HG03064 (cell line): ENCODE measurements around the gene SPEF2.
"Not testable (repeated sequence)": the region's sequence is repeated elsewhere in the genome, so short reads cannot be mapped to it uniquely, and the experiment has no call there.

Experiments
- ATAC-seq: cut with Tn5 transposase; IDR thresholded peaks from one replicate; pipeline ENCODE4 v1.9.1; 2021; ENCODE audit warnings: low read depth; ENCODE audit not compliant: unreplicated experiment

The SPEF2 gene

GRCh38 chr5:35651002-35651756 is 33.5 kb downstream of the SPEF2 start:
- ATAC-seq, result no peak

- ATAC-seq, result no peak
These were observed 39.1 kb downstream of the SPEF2 start for GRCh38 chr5:35656721-35657120.

GRCh38 chr5:35657877-35658276 is 40.2 kb downstream of the SPEF2 start:
- ATAC-seq, result no peak

- no peak for ATAC-seq
These were observed 41.9 kb downstream of the SPEF2 start for GRCh38 chr5:35659556-35659955.

GRCh38 chr5:35660451-35660850 is 42.8 kb downstream of the SPEF2 start:
- no peak for ATAC-seq

GRCh38 chr5:35664584-35664983 is 46.9 kb downstream of the SPEF2 start:
- no peak for ATAC-seq

GRCh38 chr5:35665096-35665495 is 47.4 kb downstream of the SPEF2 start:
- no peak for ATAC-seq

GRCh38 chr5:35668319-35668718 is 50.7 kb downstream of the SPEF2 start:
- ATAC-seq, result no peak

- no peak for ATAC-seq
These were observed 51.1 kb downstream of the SPEF2 start for GRCh38 chr5:35668794-35669193.

- no peak for ATAC-seq
These were observed 54.1 kb downstream of the SPEF2 start for GRCh38 chr5:35671541-35672295.

- ATAC-seq, result not testable (repeated sequence)
These were observed 54.6 kb downstream of the SPEF2 start for GRCh38 chr5:35672296-35672655.

- ATAC-seq, result no peak
These were observed 55.3 kb downstream of the SPEF2 start for GRCh38 chr5:35672995-35673394.

GRCh38 chr5:35674049-35674448 is 56.4 kb downstream of the SPEF2 start:
- no peak for ATAC-seq

GRCh38 chr5:35675392-35675791 is 57.7 kb downstream of the SPEF2 start:
- ATAC-seq, result no peak

GRCh38 chr5:35677878-35678277 is 60.2 kb downstream of the SPEF2 start:
- ATAC-seq, result no peak

GRCh38 chr5:35678661-35679060 is 61.0 kb downstream of the SPEF2 start:
- no peak for ATAC-seq

- ATAC-seq, result no peak
These were observed 61.7 kb downstream of the SPEF2 start for GRCh38 chr5:35679357-35679756.

- no peak for ATAC-seq
These were observed 64.2 kb downstream of the SPEF2 start for GRCh38 chr5:35681911-35682310.

GRCh38 chr5:35683466-35683865 is 65.8 kb downstream of the SPEF2 start:
- ATAC-seq, result no peak

- no peak for ATAC-seq
These were observed 67.5 kb downstream of the SPEF2 start for GRCh38 chr5:35685161-35685560.

- no peak for ATAC-seq
These were observed 70.3 kb downstream of the SPEF2 start for GRCh38 chr5:35687961-35688360.

- ATAC-seq, result no peak
These were observed 76.8 kb downstream of the SPEF2 start for GRCh38 chr5:35694481-35694880.
